MM.1S (cell line): ENCODE data around the gene COL27A1.

ENCODE experiments used
- DNase-seq: peaks from one replicate; pipeline ENCODE4 v3.0.0-alpha.2; 2015
- H2AFZ ChIP-seq: fragments of 300-600 bp; sonication (generic); 2 replicates; pipeline ENCODE4 v1.6.0; 2016; ENCODE audit warnings: antibody characterized with exemption, low read length
- H3F3A ChIP-seq: fragments of 300-600 bp; sonication (generic); 2 replicates; pipeline ENCODE4 v1.6.1; 2016; ENCODE audit warnings: mild to moderate bottlenecking, antibody characterized with exemption, low read length, moderate library complexity, mixed read lengths; ENCODE audit not compliant: insufficient read depth
- H3K27ac ChIP-seq: fragments of 300-600 bp; sonication (generic); 2 replicates; pipeline ENCODE4 v1.5.1; 2016; ENCODE audit warnings: mild to moderate bottlenecking, low read length
- H3K27me3 ChIP-seq: fragments of 300-600 bp; sonication (generic); replicated peaks from 2 replicates; pipeline ENCODE4 v1.6.0; 2016; ENCODE audit warnings: low read length; ENCODE audit not compliant: insufficient read depth
- H3K36me3 ChIP-seq: fragments of 300-600 bp; sonication (generic); replicated peaks from 2 replicates; pipeline ENCODE4 v1.6.1; 2016; ENCODE audit warnings: mild to moderate bottlenecking, low read length, mixed read lengths; ENCODE audit not compliant: insufficient read depth
- H3K4me1 ChIP-seq: fragments of 300-600 bp; sonication (generic); 2 replicates; pipeline ENCODE4 v1.6.1; 2016; ENCODE audit warnings: low read length, mixed read lengths
- H3K4me2 ChIP-seq: fragments of 300-600 bp; sonication (generic); 2 replicates; pipeline ENCODE4 v1.6.0; 2016; ENCODE audit warnings: low read depth, low read length
- H3K4me3 ChIP-seq: fragments of 300-600 bp; sonication (generic); 2 replicates; pipeline ENCODE4 v1.5.1; 2016; ENCODE audit warnings: low read length, mixed read lengths
- H3K79me2 ChIP-seq: fragments of 300-600 bp; sonication (generic); 2 replicates; pipeline ENCODE4 v1.6.1; 2016; ENCODE audit warnings: mixed run types, low read length, mixed read lengths
- H3K9ac ChIP-seq: fragments of 300-600 bp; sonication (generic); 2 replicates; pipeline ENCODE4 v1.6.1; 2016; ENCODE audit warnings: low read length, mixed read lengths
- H3K9me2 ChIP-seq: fragments of 300-600 bp; sonication (generic); replicated peaks from 2 replicates; pipeline ENCODE4 v1.6.1; 2016; ENCODE audit warnings: mild to moderate bottlenecking, low read length, mixed read lengths; ENCODE audit not compliant: insufficient read depth
- H3K9me3 ChIP-seq: fragments of 300-600 bp; sonication (generic); replicated peaks from 2 replicates; pipeline ENCODE4 v1.6.1; 2016; ENCODE audit warnings: mild to moderate bottlenecking, low read length, mixed read lengths; ENCODE audit not compliant: insufficient read depth
- H4K20me1 ChIP-seq: fragments of 300-600 bp; sonication (generic); 2 replicates; pipeline ENCODE4 v1.6.1; 2016; ENCODE audit warnings: mild to moderate bottlenecking, low read length, moderate library complexity, mixed read lengths; ENCODE audit not compliant: insufficient read depth
- EZH2 ChIP-seq: fragments of 300-600 bp; sonication (generic); optimal IDR thresholded peaks from 2 replicates; pipeline ENCODE3; 2017; ENCODE audit warnings: low read depth, mild to moderate bottlenecking, antibody characterized with exemption, low read length, mixed read lengths
- EZH2phosphoT487 ChIP-seq: fragments of 300-600 bp; sonication (generic); IDR thresholded peaks from 2 replicates; pipeline ENCODE4 v1.6.1; 2018; ENCODE audit warnings: antibody characterized with exemption, low read length
- TF ChIP-seq, protein P1 (sequence below): fragments of 300-600 bp; sonication (generic); IDR thresholded peaks from 2 replicates; pipeline ENCODE4 v1.5.1; 2016; ENCODE audit warnings: antibody characterized with exemption, low read length, mixed read lengths

The COL27A1 gene

DNA sequence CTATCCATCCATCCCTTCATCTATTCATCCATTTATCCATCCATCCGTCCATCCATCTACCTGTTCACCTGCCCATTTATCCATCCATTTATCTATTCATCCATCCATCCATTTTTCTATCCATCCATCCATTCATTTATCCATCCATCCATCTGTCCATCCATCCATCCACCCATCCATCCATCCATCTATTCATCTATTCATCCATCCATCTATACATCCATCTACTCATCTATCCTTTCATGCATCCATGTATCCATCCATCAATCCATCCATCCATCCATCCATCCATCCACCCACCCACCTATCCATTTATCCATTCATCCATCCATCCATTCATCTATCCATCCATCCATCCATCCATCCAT is 10.8 kb downstream of the COL27A1 start:
- Histone ChIP-seq H3F3A (no peaks in the 10 kb centered on the region), H3K27me3 (peaks cover 34% of the 10 kb centered on the region), H3K79me2 (no peaks in the 10 kb centered on the region), H2AFZ (no peak overlapping the region), H3K4me1 (peaks cover 12% of the 10 kb centered on the region), H3K4me3 (no peak overlapping the region), H3K27ac (no peak overlapping the region), H3K4me2 (no peak overlapping the region), H4K20me1 (no peaks in the 10 kb centered on the region), H3K9me2 (no peaks in the 10 kb centered on the region), H3K9me3 (no peaks in the 10 kb centered on the region), H3K36me3 (no peaks in the 10 kb centered on the region), H3K9ac (no peak overlapping the region)
- no peak for DNase-seq
- TF ChIP-seq EZH2phosphoT487, result no peak
- TF ChIP-seq, protein P1, sequence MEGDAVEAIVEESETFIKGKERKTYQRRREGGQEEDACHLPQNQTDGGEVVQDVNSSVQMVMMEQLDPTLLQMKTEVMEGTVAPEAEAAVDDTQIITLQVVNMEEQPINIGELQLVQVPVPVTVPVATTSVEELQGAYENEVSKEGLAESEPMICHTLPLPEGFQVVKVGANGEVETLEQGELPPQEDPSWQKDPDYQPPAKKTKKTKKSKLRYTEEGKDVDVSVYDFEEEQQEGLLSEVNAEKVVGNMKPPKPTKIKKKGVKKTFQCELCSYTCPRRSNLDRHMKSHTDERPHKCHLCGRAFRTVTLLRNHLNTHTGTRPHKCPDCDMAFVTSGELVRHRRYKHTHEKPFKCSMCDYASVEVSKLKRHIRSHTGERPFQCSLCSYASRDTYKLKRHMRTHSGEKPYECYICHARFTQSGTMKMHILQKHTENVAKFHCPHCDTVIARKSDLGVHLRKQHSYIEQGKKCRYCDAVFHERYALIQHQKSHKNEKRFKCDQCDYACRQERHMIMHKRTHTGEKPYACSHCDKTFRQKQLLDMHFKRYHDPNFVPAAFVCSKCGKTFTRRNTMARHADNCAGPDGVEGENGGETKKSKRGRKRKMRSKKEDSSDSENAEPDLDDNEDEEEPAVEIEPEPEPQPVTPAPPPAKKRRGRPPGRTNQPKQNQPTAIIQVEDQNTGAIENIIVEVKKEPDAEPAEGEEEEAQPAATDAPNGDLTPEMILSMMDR, result no peak
- TF ChIP-seq EZH2, result no peak

DNA sequence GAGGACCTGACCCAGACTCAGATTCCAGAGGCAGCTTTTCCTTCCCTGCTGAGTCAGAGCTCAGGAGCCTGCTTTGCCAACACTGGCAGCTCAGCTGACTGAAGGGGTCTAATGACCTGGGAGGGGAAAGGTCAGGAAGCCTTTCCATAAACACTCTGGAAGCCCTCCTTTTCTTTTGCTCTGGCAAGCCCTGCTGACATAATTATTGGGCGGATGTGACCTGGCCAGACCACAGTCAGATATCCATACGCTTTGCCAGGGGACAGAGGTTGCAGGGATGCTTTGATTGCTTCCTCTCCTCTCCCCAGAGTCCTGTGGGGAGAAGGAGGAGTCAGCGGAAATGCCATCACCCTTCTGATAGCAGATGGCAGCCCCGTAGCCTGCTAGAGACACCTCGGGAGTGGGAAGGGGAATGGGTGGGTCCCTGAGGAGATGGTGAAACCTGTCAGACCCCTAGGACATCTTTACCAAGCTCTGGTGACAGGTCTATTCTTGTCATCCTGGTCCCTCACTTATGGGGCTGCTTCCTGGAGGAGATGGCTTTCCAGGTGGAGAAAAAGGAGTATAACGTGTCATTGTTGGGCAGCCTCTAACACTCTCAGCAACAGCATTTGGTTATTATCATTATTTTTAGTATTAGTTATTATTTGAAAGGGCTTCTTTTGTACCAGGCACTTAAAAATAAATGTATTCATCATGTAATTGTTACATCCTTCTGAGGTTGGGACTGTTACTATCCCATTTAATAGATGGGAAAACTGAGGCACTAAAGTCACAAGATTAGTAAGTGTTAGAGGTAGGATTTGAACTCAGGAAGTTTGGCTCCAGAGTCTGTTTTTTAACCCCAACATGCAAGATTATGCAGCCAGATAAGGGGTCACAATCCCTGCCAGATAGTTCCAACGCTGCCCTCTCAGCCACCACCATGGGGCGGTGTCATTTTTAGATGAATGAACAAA is 11.6 kb downstream of the COL27A1 start:
- Histone ChIP-seq H3K9ac (no peak overlapping the region), H3K27me3 (peaks cover 34% of the 10 kb centered on the region), H3K9me2 (no peaks in the 10 kb centered on the region), H3K27ac (no peak overlapping the region), H4K20me1 (no peaks in the 10 kb centered on the region), H3F3A (no peaks in the 10 kb centered on the region), H3K4me1 (peaks cover 12% of the 10 kb centered on the region), H2AFZ (no peak overlapping the region), H3K4me2 (no peak overlapping the region), H3K79me2 (no peaks in the 10 kb centered on the region), H3K36me3 (no peaks in the 10 kb centered on the region), H3K4me3 (no peak overlapping the region), H3K9me3 (no peaks in the 10 kb centered on the region)
- no peak for DNase-seq
- TF ChIP-seq EZH2phosphoT487 (no peak), EZH2 (no peak)
- TF ChIP-seq, protein P1, result no peak

DNA sequence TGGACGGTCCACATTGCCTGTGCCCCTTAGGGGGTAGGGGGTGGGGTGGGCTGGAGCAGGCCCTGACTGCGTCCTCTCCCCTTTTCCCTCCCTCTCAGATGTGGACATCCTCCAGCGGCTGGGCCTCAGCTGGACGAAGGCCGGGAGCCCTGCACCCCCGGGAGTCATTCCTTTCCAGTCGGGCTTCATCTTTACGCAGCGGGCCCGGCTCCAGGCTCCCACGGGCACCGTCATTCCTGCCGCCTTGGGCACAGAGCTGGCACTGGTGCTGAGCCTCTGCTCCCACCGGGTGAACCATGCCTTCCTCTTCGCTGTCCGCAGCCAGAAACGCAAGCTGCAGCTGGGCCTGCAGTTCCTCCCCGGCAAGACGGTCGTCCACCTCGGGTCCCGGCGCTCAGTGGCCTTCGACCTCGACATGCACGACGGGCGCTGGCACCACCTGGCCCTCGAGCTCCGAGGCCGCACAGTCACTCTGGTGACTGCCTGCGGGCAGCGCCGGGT is 12.3 kb downstream of the COL27A1 start:
- no peak overlapping the region for H3K4me3 ChIP-seq
- peaks cover 34% of the 10 kb centered on the region for H3K27me3 ChIP-seq
- H3K9ac ChIP-seq, result no peak overlapping the region
- H3K4me2 ChIP-seq, result no peak overlapping the region
- H3K36me3 ChIP-seq, result no peaks in the 10 kb centered on the region
- TF ChIP-seq, protein P1, result no peak
- no peak for TF ChIP-seq EZH2phosphoT487
- TF ChIP-seq EZH2, result no peak
- H3K4me1 ChIP-seq, result peaks cover 12% of the 10 kb centered on the region
- H3K27ac ChIP-seq, result no peak overlapping the region
- H3K9me2 ChIP-seq, result no peaks in the 10 kb centered on the region
- H3F3A ChIP-seq, result no peaks in the 10 kb centered on the region
- DNase-seq, result no peak
- no peaks in the 10 kb centered on the region for H3K79me2 ChIP-seq
- no peak overlapping the region for H2AFZ ChIP-seq
- H4K20me1 ChIP-seq, result no peaks in the 10 kb centered on the region
- H3K9me3 ChIP-seq, result no peaks in the 10 kb centered on the region
